GM18520 (cell line): ENCODE measurements around the gene LGR4.

ENCODE experiments used
- ATAC-seq: cut with Tn5 transposase; IDR thresholded peaks from one replicate; pipeline ENCODE4 v1.9.1; 2021; ENCODE audit not compliant: unreplicated experiment

Gene LGR4

GRCh38 chr11:27406498-27407354 lies 65.9 kb downstream of the LGR4 start:
- no peak for ATAC-seq

GRCh38 chr11:27405134-27405533 lies 67.5 kb downstream of the LGR4 start:
- no peak for ATAC-seq

- ATAC-seq: no peak
These were observed 68.2 kb downstream of the LGR4 start for GRCh38 chr11:27404427-27404826.

GRCh38 chr11:27403195-27403594 lies 69.4 kb downstream of the LGR4 start:
- ATAC-seq: no peak

- ATAC-seq: no peak
These were observed 70.1 kb downstream of the LGR4 start for GRCh38 chr11:27402450-27402849.

GRCh38 chr11:27401833-27402316 lies 70.7 kb downstream of the LGR4 start:
- no peak for ATAC-seq

GRCh38 chr11:27401280-27401832 lies 71.2 kb downstream of the LGR4 start:
- ATAC-seq: no peak

- ATAC-seq: no peak
These were observed 74.2 kb downstream of the LGR4 start for GRCh38 chr11:27398400-27398770.

- no peak for ATAC-seq
These were observed 74.8 kb downstream of the LGR4 start for GRCh38 chr11:27397624-27398399.

GRCh38 chr11:27396259-27396839 lies 76.2 kb downstream of the LGR4 start:
- no peak for ATAC-seq

- no peak for ATAC-seq
These were observed 76.9 kb downstream of the LGR4 start for GRCh38 chr11:27395556-27396258.

GRCh38 chr11:27394781-27395228 lies 77.8 kb downstream of the LGR4 start:
- ATAC-seq: no peak

- ATAC-seq: no peak
These were observed 80.1 kb downstream of the LGR4 start for GRCh38 chr11:27392278-27393114.

GRCh38 chr11:27391331-27392015 lies 81.1 kb downstream of the LGR4 start:
- no peak for ATAC-seq

- ATAC-seq: no peak
These were observed 82.0 kb downstream of the LGR4 start for GRCh38 chr11:27390318-27391295.

GRCh38 chr11:27388869-27389268 lies 83.7 kb downstream of the LGR4 start:
- no peak for ATAC-seq

- ATAC-seq: no peak
These were observed 84.6 kb downstream of the LGR4 start for GRCh38 chr11:27388001-27388400.

- ATAC-seq: no peak
These were observed 85.2 kb downstream of the LGR4 start for GRCh38 chr11:27387362-27387761.
